Neural cell (in vitro differentiated cells): ENCODE data around the gene CD47. TPM values are rescaled to one million over a fixed set of nuclear protein-coding genes. Genes with fewer than 3 reads are reported as not detected.

ENCODE experiments used
- H2AFZ ChIP-seq: fragments of 200-600, 300-800 bp; sonication (generic), shearing (Covaris generic); 2 replicates; pipeline ENCODE4 v1.6.0; 2014; ENCODE audit warnings: low read depth, mild to moderate bottlenecking, antibody characterized with exemption, low read length, moderate library complexity
- H3F3A ChIP-seq: fragments of 200-600 bp; shearing (Covaris generic); 2 replicates; pipeline ENCODE4 v1.6.1; 2016; ENCODE audit warnings: mild to moderate bottlenecking, moderate library complexity, mixed read lengths, antibody characterized with exemption, low read length; ENCODE audit not compliant: insufficient read depth, poor library complexity, severe bottlenecking
- H3K27ac ChIP-seq: fragments of 200-600, 300-800 bp; sonication (generic), shearing (Covaris generic); 2 replicates; pipeline ENCODE4 v1.5.1; 2014; ENCODE audit warnings: mild to moderate bottlenecking, low read length, moderate library complexity
- H3K27me3 ChIP-seq: fragments of 300-800, 200-600 bp; sonication (generic), shearing (Covaris generic); 2 replicates; pipeline ENCODE4 v1.6.0; 2014; ENCODE audit warnings: mild to moderate bottlenecking, low read depth, low read length, moderate library complexity; ENCODE audit not compliant: insufficient read depth
- H3K36me3 ChIP-seq: fragments of 300-800, 200-600 bp; sonication (generic), shearing (Covaris generic); 2 replicates; pipeline ENCODE4 v1.5.1; 2014; ENCODE audit warnings: mild to moderate bottlenecking, antibody characterized with exemption, low read length, moderate library complexity; ENCODE audit not compliant: insufficient read depth
- H3K4me2 ChIP-seq: fragments of 300-800, 200-600 bp; sonication (generic), shearing (Covaris generic); 2 replicates; pipeline ENCODE4 v1.6.0; 2014; ENCODE audit warnings: mild to moderate bottlenecking, low read length
- H3K4me3 ChIP-seq: fragments of 300-800, 200-600 bp; sonication (generic), shearing (Covaris generic); 2 replicates; pipeline ENCODE4 v1.5.1; 2014; ENCODE audit warnings: mild to moderate bottlenecking, low read length, moderate library complexity
- H3K79me2 ChIP-seq: fragments of 200-600 bp; shearing (Covaris generic); replicated peaks from 2 replicates; pipeline ENCODE4 v1.6.0; 2014; ENCODE audit warnings: mild to moderate bottlenecking, low read length, moderate library complexity; ENCODE audit not compliant: insufficient read depth
- H3K9ac ChIP-seq: fragments of 300-800, 200-600 bp; sonication (generic), shearing (Covaris generic); 2 replicates; pipeline ENCODE4 v1.6.1; 2016; ENCODE audit warnings: mild to moderate bottlenecking, low read length, mixed read lengths
- H3K9me2 ChIP-seq: fragments of 200-600 bp; shearing (Covaris generic); 2 replicates; pipeline ENCODE4 v1.6.1; 2016; ENCODE audit warnings: mild to moderate bottlenecking, low read length, mixed read lengths; ENCODE audit not compliant: insufficient read depth
- H3K9me3 ChIP-seq: fragments of 200-600, 300-800 bp; sonication (generic), shearing (Covaris generic); 2 replicates; pipeline ENCODE4 v1.6.1; 2016; ENCODE audit warnings: mild to moderate bottlenecking, mixed run types, low read length, moderate library complexity, mixed read lengths
- H4K20me1 ChIP-seq: fragments of 200-600 bp; shearing (Covaris generic); 2 replicates; pipeline ENCODE4 v1.6.1; 2016; ENCODE audit warnings: mild to moderate bottlenecking, mixed run types; ENCODE audit not compliant: insufficient read depth
- CTCF ChIP-seq: fragments of 450-650 bp; IDR thresholded peaks from 2 replicates; pipeline ENCODE4 v1.5.1; 2014; ENCODE audit warnings: antibody characterized with exemption, mild to moderate bottlenecking, moderate library complexity; ENCODE audit not compliant: poor library complexity, severe bottlenecking
- EP300 ChIP-seq: fragments of 450-650 bp; conservative IDR thresholded peaks from 2 replicates; pipeline ENCODE4 v1.6.1; 2014; ENCODE audit warnings: antibody characterized with exemption, mild to moderate bottlenecking, moderate library complexity; ENCODE audit not compliant: poor library complexity, severe bottlenecking
- EZH2 ChIP-seq: fragments of 200-600, 300-800 bp; shearing (Covaris generic), sonication (generic); IDR thresholded peaks from 2 replicates; pipeline ENCODE4 v1.6.1; 2014; ENCODE audit warnings: antibody characterized with exemption, low read length, borderline replicate concordance, mild to moderate bottlenecking; ENCODE audit not compliant: insufficient read depth, poor library complexity, severe bottlenecking
- MXI1 ChIP-seq: fragments of 450-650 bp; conservative IDR thresholded peaks from 2 replicates; pipeline ENCODE4 v1.6.1; 2014; ENCODE audit warnings: antibody characterized with exemption, mild to moderate bottlenecking; ENCODE audit not compliant: poor library complexity, severe bottlenecking
- POLR2AphosphoS5 ChIP-seq: IDR thresholded peaks from 2 replicates; pipeline ENCODE4 v1.6.1; 2012
- RAD21 ChIP-seq: fragments of 450-650 bp; conservative IDR thresholded peaks from 2 replicates; pipeline ENCODE4 v1.6.1; 2014; ENCODE audit warnings: antibody characterized with exemption, mild to moderate bottlenecking, moderate library complexity
- REST ChIP-seq: IDR thresholded peaks from 2 replicates; pipeline ENCODE4 v1.6.1; 2012; ENCODE audit warnings: borderline replicate concordance
- SMC3 ChIP-seq: fragments of 450-650 bp; conservative IDR thresholded peaks from 2 replicates; pipeline ENCODE4 v1.6.1; 2014; ENCODE audit warnings: antibody characterized with exemption, mild to moderate bottlenecking, moderate library complexity; ENCODE audit not compliant: poor library complexity
- TAF1 ChIP-seq: IDR thresholded peaks from 2 replicates; pipeline ENCODE4 v1.6.1; 2012; ENCODE audit warnings: low read depth
- polyA plus RNA-seq: library from polyadenylated mRNA; depleted of rRNA; stranded (reverse); fragments of >200 nt; gene quantifications from 2 replicates; pipeline ENCODE4 v1.2.3, GENCODE V29; 2014

CD47 gene
- polyA plus RNA-seq, 1 donor from 2014 or later: 128 TPM

GRCh38 chr3:108102420-108103039, 11.7 kb upstream of the CD47 start:
- Histone ChIP-seq H3K79me2 (no peaks in the 10 kb centered on the region), H4K20me1 (no peaks in the 10 kb centered on the region), H3K9me2 (no peaks in the 10 kb centered on the region), H3K27me3 (no peaks in the 10 kb centered on the region), H3K4me3 (no peak overlapping the region), H3K9me3 (no peaks in the 10 kb centered on the region), H3K36me3 (no peaks in the 10 kb centered on the region), H3K9ac (no peak overlapping the region), H3K27ac (no peak overlapping the region), H3K4me2 (no peak overlapping the region), H3F3A (no peaks in the 10 kb centered on the region), H2AFZ (no peak overlapping the region)
- TF ChIP-seq EP300 (no peak), CTCF (no peak), SMC3 (no peak), EZH2 (no peak), TAF1 (no peak), MXI1 (no peak), RAD21 (no peak), REST (no peak), POLR2AphosphoS5 (no peak)

- H3K4me2 ChIP-seq: no peak overlapping the region
- H4K20me1 ChIP-seq: no peaks in the 10 kb centered on the region
- no peak overlapping the region for H3K9ac ChIP-seq
- TF ChIP-seq POLR2AphosphoS5: no peak
- no peak for TF ChIP-seq REST
- TF ChIP-seq EP300: no peak
- TF ChIP-seq CTCF: no peak
- no peak for TF ChIP-seq MXI1
- TF ChIP-seq SMC3: no peak
- TF ChIP-seq RAD21: no peak
- no peak for TF ChIP-seq EZH2
- H3K79me2 ChIP-seq: no peaks in the 10 kb centered on the region
- no peak overlapping the region for H2AFZ ChIP-seq
- no peak overlapping the region for H3K4me3 ChIP-seq
- H3F3A ChIP-seq: no peaks in the 10 kb centered on the region
- no peak overlapping the region for H3K27ac ChIP-seq
- H3K9me3 ChIP-seq: no peaks in the 10 kb centered on the region
- no peaks in the 10 kb centered on the region for H3K36me3 ChIP-seq
- no peaks in the 10 kb centered on the region for H3K27me3 ChIP-seq
- H3K9me2 ChIP-seq: no peaks in the 10 kb centered on the region
These were observed 10.3 kb upstream of the CD47 start for GRCh38 chr3:108100906-108101660.
